Mesenchymal stem cell (in vitro differentiated cells and primary cell): ENCODE data around the gene TNNI3K.

Experiments
- DNase-seq: peaks from one replicate; pipeline ENCODE4 v3.0.0-alpha.2; 2013
- H2AFZ ChIP-seq: one replicate; pipeline ENCODE4 v1.6.1; 2013; ENCODE audit warnings: low read depth, mild to moderate bottlenecking, control low read depth, inconsistent platforms, low read length, moderate library complexity
- H2AK5ac ChIP-seq: 2 replicates; pipeline ENCODE4 v1.6.1; 2013; ENCODE audit warnings: low read length, moderate library complexity, mild to moderate bottlenecking, inconsistent platforms; ENCODE audit not compliant: severe bottlenecking
- H2BK120ac ChIP-seq: one replicate; pipeline ENCODE4 v1.6.1; 2013; ENCODE audit warnings: low read depth, mild to moderate bottlenecking, inconsistent platforms, low read length, moderate library complexity
- H2BK12ac ChIP-seq, 2 experiments: one replicate each; pipeline ENCODE4 v1.6.1; 2013; ENCODE audit warnings: inconsistent platforms in 2 of 2, low read length in 2 of 2, mild to moderate bottlenecking in 2 of 2, moderate library complexity in 2 of 2, control low read depth in 1 of 2
- H2BK15ac ChIP-seq: one replicate; pipeline ENCODE4 v1.6.1; 2013; ENCODE audit warnings: mild to moderate bottlenecking, low read depth, inconsistent platforms; ENCODE audit not compliant: poor library complexity, severe bottlenecking
- H2BK5ac ChIP-seq: 2 replicates; pipeline ENCODE4 v1.6.1; 2013; ENCODE audit warnings: low read depth, mild to moderate bottlenecking, low read length, control low read depth, inconsistent platforms; ENCODE audit not compliant: poor library complexity, severe bottlenecking
- H3K14ac ChIP-seq, 2 experiments: one replicate each; pipeline ENCODE4 v1.6.1; 2013; ENCODE audit warnings: inconsistent platforms in 2 of 2, low read length in 2 of 2, control low read depth in 1 of 2, mild to moderate bottlenecking in 1 of 2, moderate library complexity in 1 of 2
- H3K18ac ChIP-seq, 2 experiments: one replicate each; pipeline ENCODE4 v1.6.1; 2013; ENCODE audit warnings: inconsistent platforms in 2 of 2, low read length in 2 of 2, control low read depth in 1 of 2, low read depth in 1 of 2, mild to moderate bottlenecking in 1 of 2
- H3K23ac ChIP-seq, 2 experiments: one replicate each; pipeline ENCODE4 v1.6.1; 2013; ENCODE audit warnings: inconsistent platforms in 2 of 2, low read length in 2 of 2, mild to moderate bottlenecking in 2 of 2, moderate library complexity in 2 of 2, control low read depth in 1 of 2
- H3K27ac ChIP-seq: 2 replicates; pipeline ENCODE4 v1.5.1; 2013; ENCODE audit warnings: mild to moderate bottlenecking, moderate library complexity, low read length, control low read depth, inconsistent platforms; ENCODE audit not compliant: poor library complexity, severe bottlenecking
- H3K27me3 ChIP-seq, 2 experiments: 2 replicates each; pipeline versions ENCODE4 v1.6.1 to v1.7.0; 2013; ENCODE audit warnings: low read length in 2 of 2, mild to moderate bottlenecking in 2 of 2, moderate library complexity in 2 of 2, control low read depth in 1 of 2, inconsistent platforms in 1 of 2; ENCODE audit not compliant: control insufficient read depth in 1 of 2, insufficient read depth in 1 of 2
- H3K36me3 ChIP-seq, 2 experiments: 2 replicates each; pipeline versions ENCODE4 v1.6.1 to v1.7.0; 2013; ENCODE audit warnings: low read length in 2 of 2, control low read depth in 1 of 2, inconsistent platforms in 1 of 2, low read depth in 1 of 2, mild to moderate bottlenecking in 1 of 2; ENCODE audit not compliant: insufficient read depth in 2 of 2, control insufficient read depth in 1 of 2
- H3K4ac ChIP-seq, 2 experiments: one replicate each; pipeline ENCODE4 v1.6.1; 2013; ENCODE audit warnings: inconsistent platforms in 2 of 2, low read length in 2 of 2, mild to moderate bottlenecking in 2 of 2, moderate library complexity in 2 of 2, control low read depth in 1 of 2, low read depth in 1 of 2
- H3K4me1 ChIP-seq: 2 replicates; pipeline ENCODE4 v1.6.1; 2013; ENCODE audit warnings: low read depth, low read length, control low read depth; ENCODE audit not compliant: control insufficient read depth, insufficient read depth
- H3K4me2 ChIP-seq: 2 replicates; pipeline ENCODE4 v1.6.1; 2013; ENCODE audit warnings: low read length, mild to moderate bottlenecking, inconsistent platforms; ENCODE audit not compliant: poor library complexity, severe bottlenecking
- H3K4me3 ChIP-seq, 2 experiments: 2 replicates each; pipeline versions ENCODE4 v1.5.1 to v1.7.0; 2013; ENCODE audit warnings: low read length in 2 of 2, mild to moderate bottlenecking in 2 of 2, control low read depth in 1 of 2, low read depth in 1 of 2; ENCODE audit not compliant: insufficient read depth in 1 of 2
- H3K79me1 ChIP-seq: replicated peaks from 2 replicates; pipeline ENCODE4 v1.6.1; 2013; ENCODE audit warnings: mild to moderate bottlenecking, control low read depth, low read length, inconsistent platforms; ENCODE audit not compliant: poor library complexity, severe bottlenecking
- H3K9ac ChIP-seq: 2 replicates; pipeline ENCODE4 v1.7.0; 2013; ENCODE audit warnings: mild to moderate bottlenecking, low read length, moderate library complexity
- H3K9me3 ChIP-seq: 2 replicates; pipeline ENCODE4 v1.7.0; 2013; ENCODE audit warnings: mild to moderate bottlenecking, low read length; ENCODE audit not compliant: control insufficient read depth
- H4K8ac ChIP-seq: one replicate; pipeline ENCODE4 v1.6.1; 2013; ENCODE audit warnings: inconsistent platforms, mild to moderate bottlenecking, low read length, moderate library complexity
- H4K91ac ChIP-seq: one replicate; pipeline ENCODE4 v1.6.1; 2013; ENCODE audit warnings: mild to moderate bottlenecking, low read length, inconsistent platforms
- WGBS: methylation state at CpG from one replicate; pipeline ENCODE4 v1.1.7; 2013; ENCODE audit warnings: mixed read lengths; 5-methylcytosine and 5-hydroxymethylcytosine counted together

TNNI3K gene

DNA sequence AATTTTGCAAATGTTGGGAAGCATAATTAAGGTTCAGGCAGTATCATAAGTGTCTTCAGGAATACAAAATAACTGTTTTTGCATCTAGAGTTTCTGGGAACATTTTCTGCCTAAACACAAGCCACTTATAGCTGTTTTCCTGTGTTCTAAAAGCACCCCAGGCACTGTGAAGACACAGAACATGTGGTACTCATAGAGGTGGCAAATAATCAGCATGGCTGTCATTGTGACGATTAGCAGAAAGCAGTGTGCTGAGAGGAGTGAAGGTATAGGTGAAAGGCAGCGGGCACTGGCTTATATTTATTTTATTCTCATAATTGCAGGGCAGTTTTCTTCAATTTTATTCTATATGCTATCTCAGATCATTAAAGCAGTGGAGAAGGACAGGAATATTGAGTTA, 157.7 kb downstream of the TNNI3K start:
- DNase-seq, result no peak
- H2AK5ac ChIP-seq, result no peak overlapping the region
- H2BK12ac ChIP-seq, result no peak overlapping the region
- no peak overlapping the region for H2AFZ ChIP-seq
- no peaks in the 10 kb centered on the region for H3K9me3 ChIP-seq
- H4K8ac ChIP-seq, result no peak overlapping the region
- H3K4me3 ChIP-seq, result no peak overlapping the region
- H3K23ac ChIP-seq, result no peak overlapping the region
- no peak overlapping the region for H3K4ac ChIP-seq
- H3K14ac ChIP-seq, result no peak overlapping the region
- no peak overlapping the region for H3K4me2 ChIP-seq
- H4K91ac ChIP-seq, result no peak overlapping the region
- no peaks in the 10 kb centered on the region for H3K79me1 ChIP-seq
- no peak overlapping the region for H2BK120ac ChIP-seq
- H3K27ac ChIP-seq, result no peak overlapping the region
- H3K9ac ChIP-seq, result no peak overlapping the region
- no peaks in the 10 kb centered on the region for H3K36me3 ChIP-seq
- H3K18ac ChIP-seq, result no peak overlapping the region
- WGBS, result no CpG with 5 or more reads among the region's 2 CpGs
- no peaks in the 10 kb centered on the region for H3K27me3 ChIP-seq
- H2BK5ac ChIP-seq, result no peak overlapping the region
- no peaks in the 10 kb centered on the region for H3K4me1 ChIP-seq
- no peak overlapping the region for H2BK15ac ChIP-seq

DNA sequence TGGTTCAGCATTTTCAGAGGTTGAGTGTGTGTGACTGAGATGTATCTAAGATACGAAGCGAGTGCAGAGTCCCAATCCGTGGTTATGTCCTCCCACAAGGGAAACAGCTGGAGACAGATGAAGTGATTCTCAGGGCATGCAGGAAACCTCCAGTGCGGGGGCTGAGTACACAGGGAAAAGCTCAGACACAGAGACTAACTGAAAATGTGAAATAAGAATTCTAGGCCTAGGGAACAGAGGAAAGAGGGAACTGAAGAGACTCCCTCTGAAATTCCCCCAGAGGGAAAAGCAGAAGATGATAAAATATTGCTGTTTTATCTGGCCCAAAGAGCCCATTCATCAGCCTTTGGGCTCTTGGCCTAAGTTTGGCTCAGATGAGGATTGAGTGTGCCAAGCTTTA, 160.4 kb downstream of the TNNI3K start:
- Histone ChIP-seq H3K4ac (no peak overlapping the region), H3K79me1 (no peaks in the 10 kb centered on the region), H2BK5ac (no peak overlapping the region), H3K23ac (no peak overlapping the region), H3K4me2 (no peak overlapping the region), H3K9ac (no peak overlapping the region), H3K9me3 (no peaks in the 10 kb centered on the region), H3K4me1 (no peaks in the 10 kb centered on the region), H2AFZ (no peak overlapping the region), H3K14ac (no peak overlapping the region), H4K91ac (no peak overlapping the region), H2BK12ac (no peak overlapping the region), H3K36me3 (no peaks in the 10 kb centered on the region), H3K18ac (no peak overlapping the region), H3K27me3 (no peaks in the 10 kb centered on the region), H2AK5ac (no peak overlapping the region), H4K8ac (no peak overlapping the region), H3K27ac (no peak overlapping the region), H3K4me3 (no peak overlapping the region), H2BK120ac (no peak overlapping the region), H2BK15ac (no peak overlapping the region)
- DNase-seq, result no peak
- 76% methylated on average over 4 of the region's 4 CpGs for WGBS

DNA sequence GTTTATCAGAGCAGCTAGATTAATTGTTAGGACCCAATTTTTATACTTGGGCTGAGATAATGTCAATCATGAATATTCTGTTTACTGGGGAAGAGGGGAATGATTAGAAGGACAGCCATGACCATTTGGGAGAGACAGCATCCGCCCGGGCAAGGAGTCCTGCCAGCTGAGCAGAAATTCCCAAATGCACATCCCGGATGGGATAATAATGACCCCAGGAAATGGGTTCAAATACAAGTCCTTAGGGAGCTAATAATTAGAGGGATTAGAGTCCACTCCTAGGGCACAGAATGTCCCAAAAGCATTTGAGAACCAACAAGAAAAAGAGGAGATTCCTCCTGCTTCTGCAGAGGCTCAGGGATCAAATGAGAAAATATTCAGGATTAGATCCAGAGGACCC, 161.3 kb downstream of the TNNI3K start:
- H3K18ac ChIP-seq, result no peak overlapping the region
- no peak overlapping the region for H2AFZ ChIP-seq
- H3K9me3 ChIP-seq, result no peaks in the 10 kb centered on the region
- no peak overlapping the region for H3K27ac ChIP-seq
- H3K79me1 ChIP-seq, result no peaks in the 10 kb centered on the region
- H4K8ac ChIP-seq, result no peak overlapping the region
- H3K27me3 ChIP-seq, result no peaks in the 10 kb centered on the region
- H2BK15ac ChIP-seq, result no peak overlapping the region
- H3K23ac ChIP-seq, result no peak overlapping the region
- no peak overlapping the region for H2BK5ac ChIP-seq
- WGBS, result 76% methylated on average over 3 of the region's 3 CpGs
- H3K4me3 ChIP-seq, result no peak overlapping the region
- no peak overlapping the region for H2AK5ac ChIP-seq
- H3K36me3 ChIP-seq, result no peaks in the 10 kb centered on the region
- no peak overlapping the region for H3K14ac ChIP-seq
- DNase-seq, result no peak
- H3K4ac ChIP-seq, result no peak overlapping the region
- no peak overlapping the region for H4K91ac ChIP-seq
- H2BK120ac ChIP-seq, result no peak overlapping the region
- no peak overlapping the region for H3K9ac ChIP-seq
- H3K4me1 ChIP-seq, result no peaks in the 10 kb centered on the region
- H3K4me2 ChIP-seq, result no peak overlapping the region
- H2BK12ac ChIP-seq, result no peak overlapping the region

DNA sequence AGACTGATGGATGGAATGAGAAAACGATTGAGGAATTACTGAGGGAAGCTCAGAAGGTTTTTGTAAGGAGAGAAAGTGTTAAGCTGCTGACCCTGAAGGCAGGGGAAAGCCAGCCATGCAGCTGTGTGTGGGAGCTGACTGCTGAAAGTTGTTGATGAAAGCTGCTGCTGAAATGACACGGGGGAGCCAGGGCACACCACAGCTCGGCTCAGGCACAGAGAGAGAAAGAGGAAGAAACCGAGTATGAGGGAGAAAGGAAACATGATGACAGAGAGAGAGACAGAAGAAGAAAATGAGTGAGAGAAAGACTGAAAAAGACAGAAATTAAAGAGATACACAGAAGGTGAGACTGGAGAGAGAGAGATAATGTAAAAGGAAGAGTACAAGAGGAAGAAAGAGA, 161.7 kb downstream of the TNNI3K start:
- H2AFZ ChIP-seq, result no peak overlapping the region
- H3K9me3 ChIP-seq, result no peaks in the 10 kb centered on the region
- H2BK120ac ChIP-seq, result no peak overlapping the region
- H2BK12ac ChIP-seq, result no peak overlapping the region
- H3K4me2 ChIP-seq, result no peak overlapping the region
- H3K27ac ChIP-seq, result no peak overlapping the region
- no peak overlapping the region for H3K14ac ChIP-seq
- no peak overlapping the region for H2AK5ac ChIP-seq
- H3K4me1 ChIP-seq, result no peaks in the 10 kb centered on the region
- no peaks in the 10 kb centered on the region for H3K79me1 ChIP-seq
- no peak for DNase-seq
- no peaks in the 10 kb centered on the region for H3K27me3 ChIP-seq
- no peak overlapping the region for H3K4me3 ChIP-seq
- H3K9ac ChIP-seq, result no peak overlapping the region
- H3K4ac ChIP-seq, result no peak overlapping the region
- no peak overlapping the region for H4K8ac ChIP-seq
- no peak overlapping the region for H4K91ac ChIP-seq
- H3K18ac ChIP-seq, result no peak overlapping the region
- no peak overlapping the region for H2BK5ac ChIP-seq
- no peaks in the 10 kb centered on the region for H3K36me3 ChIP-seq
- no peak overlapping the region for H3K23ac ChIP-seq
- no peak overlapping the region for H2BK15ac ChIP-seq
- 26% methylated on average over 4 of the region's 4 CpGs for WGBS
